KOPT-K1 (cell line): ENCODE measurements around the gene DCAF8L2.
"Not testable (repeated sequence)": the region's sequence is repeated elsewhere in the genome, so short reads cannot be mapped to it uniquely, and the experiment has no call there.

ENCODE experiments used
- H3K27ac ChIP-seq: fragments of 200-600 bp; sonication (generic); 2 replicates; pipeline ENCODE4 v1.5.1; 2016; ENCODE audit warnings: antibody characterized with exemption, mild to moderate bottlenecking, low read depth, low read length; ENCODE audit not compliant: poor library complexity, severe bottlenecking
- H3K36me3 ChIP-seq: fragments of 200-600 bp; sonication (generic); 2 replicates; pipeline ENCODE4 v1.5.1; 2017; ENCODE audit warnings: antibody characterized with exemption, mild to moderate bottlenecking, low read length, moderate library complexity; ENCODE audit not compliant: insufficient read depth
- H3K9me3 ChIP-seq: fragments of 200-600 bp; sonication (generic); 2 replicates; pipeline ENCODE4 v1.5.1; 2017; ENCODE audit warnings: antibody characterized with exemption, low read length, mild to moderate bottlenecking; ENCODE audit not compliant: insufficient read depth, poor library complexity, severe bottlenecking

The DCAF8L2 gene

DNA sequence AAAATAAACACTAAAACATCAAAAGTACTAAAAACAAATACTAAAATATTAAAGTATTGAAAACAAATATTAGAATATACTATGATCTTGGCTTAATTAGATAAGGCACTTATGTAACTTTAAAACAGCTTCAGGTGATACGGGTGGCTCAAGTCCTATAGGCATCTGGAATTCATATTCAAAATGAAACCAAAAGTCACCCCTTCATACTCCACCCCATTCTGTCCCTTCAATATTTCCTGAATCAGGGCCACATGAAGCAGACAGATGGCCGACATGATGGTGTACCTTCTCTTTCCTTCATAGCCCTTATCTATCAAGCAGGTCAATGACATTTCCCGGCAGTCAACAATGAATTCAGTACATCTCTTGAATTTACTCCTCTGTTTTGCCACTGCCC, 145.8 kb downstream of the DCAF8L2 start:
- H3K27ac ChIP-seq, result no peak overlapping the region
- H3K9me3 ChIP-seq, result no peaks in the 10 kb centered on the region
- H3K36me3 ChIP-seq, result no peaks in the 10 kb centered on the region

- Histone ChIP-seq H3K27ac (no peak overlapping the region), H3K9me3 (no peaks in the 10 kb centered on the region), H3K36me3 (no peaks in the 10 kb centered on the region)
Measured at GRCh38 chrX:27740933-27741332, 150.8 kb downstream of the DCAF8L2 start.

DNA sequence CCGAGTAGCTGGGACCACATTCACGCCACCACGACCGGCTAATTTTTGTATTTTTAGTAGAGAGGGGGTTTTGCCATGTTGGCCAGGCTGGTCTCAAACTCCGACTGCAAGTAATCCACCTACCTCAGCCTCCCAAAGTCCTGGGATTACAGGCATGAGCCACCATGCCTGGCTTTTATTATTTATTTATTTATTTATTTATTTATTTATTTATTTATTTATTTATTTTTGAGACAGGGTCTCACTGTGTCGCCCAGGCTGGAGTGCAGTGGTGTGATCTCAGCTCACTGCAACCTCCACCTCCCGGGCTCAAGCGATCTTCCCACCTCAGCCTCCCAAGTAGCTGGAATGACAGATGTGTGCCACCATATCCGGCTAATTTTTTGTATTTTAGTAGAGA, 153.4 kb downstream of the DCAF8L2 start:
- H3K27ac ChIP-seq, H3K9me3 ChIP-seq, H3K36me3 ChIP-seq: not testable (repeated sequence)

- Histone ChIP-seq H3K36me3 (no peaks in the 10 kb centered on the region), H3K9me3 (no peaks in the 10 kb centered on the region)
Measured at GRCh38 chrX:27746516-27746915, 156.4 kb downstream of the DCAF8L2 start.

DNA sequence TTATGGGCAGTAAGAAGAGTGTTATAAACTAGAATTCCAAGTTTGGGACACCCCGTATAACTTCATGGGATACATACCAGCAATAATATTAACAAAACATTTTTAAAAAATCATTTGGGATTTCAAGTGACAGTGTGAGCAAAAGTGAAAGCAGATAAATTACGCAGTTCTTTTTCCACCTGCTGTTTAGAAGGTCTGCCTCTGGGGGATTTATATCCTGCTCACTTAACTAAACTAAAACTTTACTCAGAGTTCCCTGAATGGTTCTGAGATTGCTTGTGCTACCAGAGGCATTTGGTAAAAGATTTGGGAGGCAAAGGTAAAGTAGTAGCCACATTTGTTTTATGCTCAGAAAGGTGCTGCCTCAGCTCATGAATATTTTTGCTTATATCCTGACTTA, 160.2 kb downstream of the DCAF8L2 start:
- not testable (repeated sequence) for H3K36me3 ChIP-seq, H3K27ac ChIP-seq, H3K9me3 ChIP-seq

More at GRCh38 chrX:27746516-27746915, 156.4 kb downstream of the DCAF8L2 start:
- no peak overlapping the region for H3K27ac ChIP-seq

- Histone ChIP-seq H3K36me3 (no peaks in the 10 kb centered on the region), H3K9me3 (no peaks in the 10 kb centered on the region), H3K27ac (no peak overlapping the region)
Measured at GRCh38 chrX:27751976-27752375, 161.8 kb downstream of the DCAF8L2 start.

- Histone ChIP-seq H3K36me3 (no peaks in the 10 kb centered on the region), H3K9me3 (no peaks in the 10 kb centered on the region), H3K27ac (no peak overlapping the region)
Measured at GRCh38 chrX:27765718-27766117, 175.6 kb downstream of the DCAF8L2 start.

DNA sequence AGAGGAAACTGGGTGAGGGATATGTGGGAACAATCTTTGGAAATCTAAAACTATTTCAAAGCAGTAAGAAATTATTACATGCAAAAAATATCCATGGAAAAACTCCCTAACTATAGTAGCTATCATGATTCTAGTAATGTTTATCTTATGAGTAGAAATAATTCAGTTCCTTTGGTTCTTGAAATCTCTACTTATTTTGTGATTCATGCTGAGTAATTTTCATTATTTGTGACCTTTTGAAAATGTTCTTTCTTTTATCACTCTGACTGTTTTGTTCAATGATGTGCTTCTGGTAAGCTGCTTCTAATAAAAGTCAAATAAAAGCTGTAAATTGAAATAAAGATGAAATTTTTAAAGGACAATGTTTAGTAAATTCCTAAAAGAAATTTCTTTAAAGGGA, 177.2 kb downstream of the DCAF8L2 start:
- Histone ChIP-seq H3K27ac (no peak overlapping the region), H3K9me3 (no peaks in the 10 kb centered on the region), H3K36me3 (no peaks in the 10 kb centered on the region)

DNA sequence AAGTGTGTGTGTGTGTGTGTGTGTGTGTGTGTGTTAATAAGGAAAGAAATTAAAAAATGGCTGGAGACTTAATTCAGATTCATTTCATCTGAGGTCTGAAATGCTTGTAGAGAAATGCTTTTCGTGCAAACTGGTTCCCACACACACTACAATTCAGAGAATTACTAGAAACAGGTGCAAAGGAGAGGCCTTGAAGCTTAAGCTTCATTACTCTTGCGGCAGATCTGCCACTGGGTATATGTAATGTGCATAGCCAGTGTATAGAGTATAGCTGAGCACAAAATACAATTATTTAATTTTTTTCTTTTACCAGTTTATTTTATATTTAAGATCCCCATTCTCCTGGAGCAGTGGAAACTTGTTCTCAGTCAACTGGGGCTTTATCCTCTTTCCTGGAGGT, 185.8 kb downstream of the DCAF8L2 start:
- H3K9me3 ChIP-seq, result no peaks in the 10 kb centered on the region
- H3K27ac ChIP-seq, result no peak overlapping the region
- H3K36me3 ChIP-seq, result no peaks in the 10 kb centered on the region

GRCh38 chrX:27796640-27797257, 206.6 kb downstream of the DCAF8L2 start:
- Histone ChIP-seq H3K27ac (no peak overlapping the region), H3K9me3 (no peaks in the 10 kb centered on the region), H3K36me3 (no peaks in the 10 kb centered on the region)

DNA sequence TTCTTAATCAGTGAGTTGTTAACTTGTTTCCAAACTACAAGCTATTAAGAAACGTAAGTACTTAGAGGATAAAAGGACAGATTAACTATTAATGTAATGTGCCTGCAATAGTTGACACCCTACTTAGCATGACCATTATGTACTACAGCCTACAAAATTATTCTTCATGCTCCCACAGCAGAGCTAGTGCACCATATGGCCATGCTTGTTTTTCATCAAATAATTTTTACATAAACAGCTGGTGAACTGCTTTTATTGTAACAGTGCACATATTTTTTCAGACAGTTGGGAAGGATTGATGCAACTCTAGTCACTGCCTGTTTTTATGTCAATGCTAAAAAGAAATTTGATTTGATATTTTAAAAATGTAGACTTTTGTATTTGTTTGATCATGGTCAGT, 207.4 kb downstream of the DCAF8L2 start:
- no peak overlapping the region for H3K27ac ChIP-seq
- no peaks in the 10 kb centered on the region for H3K36me3 ChIP-seq
- no peaks in the 10 kb centered on the region for H3K9me3 ChIP-seq
